ENCODE results near the gene PTGDR. TPM values are rescaled to one million over a fixed set of nuclear protein-coding genes. Genes with fewer than 3 reads are reported as not detected.

Gene PTGDR
- total RNA-seq, result not detected in 2 replicates

- Mint-ChIP-seq H3K27me3 (peaks cover 52% of the 10 kb centered on the region), H3K9me3 (no peaks in the 10 kb centered on the region), H3K36me3 (ENCODE audit: low read depth) (no peaks in the 10 kb centered on the region), H3K27ac (no peak within 1 kb of the TSS), H3K4me3 (peak within 1 kb of the TSS; percentile 70), H3K4me1 (peaks cover 40% of the 10 kb centered on the region)
- no peak for TF ChIP-seq CTCF (IDR thresholded peaks at IDR 0.05)
- ATAC-seq (ENCODE audit: low read depth), result no peak
- POLR2A ChIA-PET, result no interaction called here
- intact Hi-C loops (cut with micrococcal nuclease), result no loop called here
- no peak for DNase-seq
- CTCF ChIA-PET, result no interaction called here
Measured at GRCh38 chr14:52267501-52268278, at the start of gene PTGDR. PTGDR (plus strand) TSS chr14:52267698; CDS start chr14:52267815, 117 bp downstream.

DNA sequence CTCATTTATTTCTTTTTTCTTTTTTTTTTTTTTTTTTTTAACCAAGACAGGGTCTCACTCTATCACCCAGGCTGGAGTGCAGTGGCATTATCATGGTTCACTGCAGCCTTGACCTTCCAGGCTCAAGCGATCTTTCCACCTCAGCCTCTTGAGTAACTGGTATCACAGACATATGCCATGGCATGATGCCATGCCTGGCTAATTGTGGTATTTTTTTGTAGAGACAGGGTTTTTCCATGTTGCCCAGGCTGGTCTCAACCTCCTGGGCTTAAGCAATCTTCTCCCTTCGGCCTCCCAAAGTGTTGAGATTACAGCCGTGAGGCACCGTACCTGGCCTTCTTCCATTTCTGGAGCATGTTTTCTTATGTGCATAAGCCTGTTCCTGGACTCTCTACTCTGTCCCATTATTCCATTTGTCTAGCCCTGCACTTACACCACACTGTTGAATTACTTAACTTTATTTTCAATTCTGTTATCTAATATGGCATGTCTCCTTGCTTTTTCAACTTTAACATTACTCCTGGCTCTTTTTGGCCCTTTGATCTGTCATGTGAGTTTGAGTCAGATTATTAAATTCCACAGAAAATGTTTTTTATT, 47.9 kb upstream of the PTGDR start:
- H3K9me3 Mint-ChIP-seq, result no peaks in the 10 kb centered on the region
- peaks cover 11% of the 10 kb centered on the region for H3K4me1 Mint-ChIP-seq
- H3K36me3 Mint-ChIP-seq (ENCODE audit: low read depth), result no peaks in the 10 kb centered on the region
- no peak overlapping the region for H3K27ac Mint-ChIP-seq
- no peaks in the 10 kb centered on the region for H3K27me3 Mint-ChIP-seq
- TF ChIP-seq CTCF (IDR thresholded peaks at IDR 0.05), result no peak
- ChIA-PET CTCF (no interaction called here), POLR2A (no interaction called here)
- intact Hi-C loops (cut with micrococcal nuclease), result no loop called here
- ATAC-seq (ENCODE audit: low read depth), result no peak
- no peak for DNase-seq
- no peak overlapping the region for H3K4me3 Mint-ChIP-seq

DNA sequence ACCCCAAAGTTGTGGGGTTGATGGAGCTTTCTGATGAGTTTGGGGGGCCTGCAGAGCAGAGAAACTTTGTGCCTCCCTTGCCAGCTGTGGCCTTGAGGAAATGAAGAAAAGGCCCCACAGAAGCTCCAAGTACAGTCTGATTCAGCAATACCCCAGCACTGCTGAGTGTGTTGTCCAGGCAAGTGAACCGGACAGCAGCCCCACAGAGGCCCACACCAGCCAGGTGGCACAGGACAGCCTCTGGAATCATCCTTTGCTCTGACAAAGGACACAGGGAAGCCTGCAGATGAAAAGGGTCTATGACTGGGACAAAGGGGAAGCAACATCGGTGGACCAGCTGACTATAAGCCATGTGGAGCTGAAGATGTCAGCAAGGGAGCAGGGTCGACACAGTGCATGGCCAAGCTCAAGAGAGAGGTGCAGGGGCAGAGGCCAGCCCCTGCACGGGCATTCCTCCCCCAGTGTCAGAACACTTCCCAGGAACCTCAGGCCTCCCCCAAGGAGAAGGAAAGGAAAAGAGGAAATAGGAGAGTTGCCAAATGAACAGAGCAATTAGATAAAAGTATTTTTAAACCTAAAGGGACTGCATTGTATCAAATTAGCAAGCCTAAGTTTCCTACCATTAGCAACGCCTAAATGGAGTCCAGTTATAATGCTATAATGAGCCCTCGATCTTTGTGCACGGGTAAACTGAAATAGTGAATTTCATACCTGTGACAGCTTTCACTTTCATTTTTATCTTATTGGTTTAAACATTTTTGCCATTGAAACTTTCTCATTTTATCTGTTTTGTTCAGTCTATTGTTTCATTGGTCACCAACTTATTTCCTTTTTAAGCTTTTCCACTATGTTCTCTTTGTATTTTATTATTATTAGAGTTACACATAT, 46.3 kb upstream of the PTGDR start:
- no peaks in the 10 kb centered on the region for H3K36me3 Mint-ChIP-seq (ENCODE audit: low read depth)
- no peaks in the 10 kb centered on the region for H3K27me3 Mint-ChIP-seq
- ChIA-PET POLR2A (no interaction called here), CTCF (no interaction called here)
- no peak for DNase-seq
- peak overlapping the region; percentile 31 for H3K27ac Mint-ChIP-seq
- peaks cover 11% of the 10 kb centered on the region for H3K4me1 Mint-ChIP-seq
- peak overlapping the region; percentile 81 for H3K4me3 Mint-ChIP-seq
- no peak for ATAC-seq (ENCODE audit: low read depth)
- TF ChIP-seq CTCF (IDR thresholded peaks at IDR 0.05), result no peak
- intact Hi-C loops (cut with micrococcal nuclease), result no loop called here
- no peaks in the 10 kb centered on the region for H3K9me3 Mint-ChIP-seq

DNA sequence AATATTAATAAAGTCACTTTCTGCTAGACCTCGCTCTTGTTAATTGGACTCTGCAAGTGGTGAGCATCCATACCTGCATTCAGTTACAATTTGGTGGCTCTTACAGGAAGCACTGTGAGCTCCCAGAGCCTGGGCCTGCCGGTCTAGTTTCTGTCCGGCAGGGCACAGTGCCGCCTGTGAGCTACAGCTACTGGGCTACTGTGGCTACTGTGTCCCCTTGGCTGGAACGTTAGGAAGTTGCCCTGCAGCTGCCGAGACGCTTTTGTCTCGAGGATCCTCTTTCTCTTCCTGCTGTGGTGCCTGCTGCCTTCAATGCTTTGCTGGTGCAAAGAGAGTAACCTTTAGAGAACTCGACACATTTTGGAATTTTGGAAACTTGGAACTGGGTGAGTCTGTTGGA, 44.6 kb upstream of the PTGDR start:
- H3K27me3 Mint-ChIP-seq, result no peaks in the 10 kb centered on the region
- H3K4me1 Mint-ChIP-seq, result peaks cover 16% of the 10 kb centered on the region
- no peak overlapping the region for H3K4me3 Mint-ChIP-seq
- ATAC-seq (ENCODE audit: low read depth), result no peak
- CTCF ChIA-PET, result no interaction called here
- no peaks in the 10 kb centered on the region for H3K9me3 Mint-ChIP-seq
- H3K27ac Mint-ChIP-seq, result no peak overlapping the region
- no peaks in the 10 kb centered on the region for H3K36me3 Mint-ChIP-seq (ENCODE audit: low read depth)
- no peak for TF ChIP-seq CTCF (IDR thresholded peaks at IDR 0.05)
- POLR2A ChIA-PET, result no interaction called here
- DNase-seq, result no peak
- intact Hi-C loops (cut with micrococcal nuclease), result no loop called here

Data from activated B cell treated with CpG ODN at 0.5 μM for 24 hours (primary cell).